Brain pericyte (primary cell): ENCODE data around the gene TEX35.
"Not testable (repeated sequence)": the region's sequence is repeated elsewhere in the genome, so short reads cannot be mapped to it uniquely, and the experiment has no call there.

Experiments
- DNase-seq: peaks from one replicate; pipeline ENCODE4 v3.0.0-alpha.2; 2012; ENCODE audit warnings: low read depth, low spot score

The TEX35 gene

GRCh38 chr1:178541379-178541778 is 28.5 kb downstream of the TEX35 start:
- no peak for DNase-seq

GRCh38 chr1:178541829-178542553 is 29.1 kb downstream of the TEX35 start:
- DNase-seq, result no peak

- peak; percentile 56 for DNase-seq
These were observed 29.8 kb downstream of the TEX35 start for GRCh38 chr1:178542554-178543289.

- DNase-seq, result no peak
These were observed 30.3 kb downstream of the TEX35 start for GRCh38 chr1:178543290-178543607.

GRCh38 chr1:178544531-178544930 is 31.6 kb downstream of the TEX35 start:
- no peak for DNase-seq

- DNase-seq, result no peak
These were observed 35.2 kb downstream of the TEX35 start for GRCh38 chr1:178548108-178548507.

GRCh38 chr1:178551307-178551706 is 38.4 kb downstream of the TEX35 start:
- DNase-seq, result no peak

- DNase-seq, result no peak
These were observed 39.0 kb downstream of the TEX35 start for GRCh38 chr1:178551940-178552339.

- DNase-seq, result no peak
These were observed 39.9 kb downstream of the TEX35 start for GRCh38 chr1:178552856-178553255.

GRCh38 chr1:178554351-178554750 is 41.4 kb downstream of the TEX35 start:
- not testable (repeated sequence) for DNase-seq

- DNase-seq, result not testable (repeated sequence)
These were observed 42.7 kb downstream of the TEX35 start for GRCh38 chr1:178555613-178556012.

- DNase-seq, result not testable (repeated sequence)
These were observed 45.9 kb downstream of the TEX35 start for GRCh38 chr1:178558816-178559215.

- DNase-seq, result no peak
These were observed 48.0 kb downstream of the TEX35 start for GRCh38 chr1:178560871-178561376.

GRCh38 chr1:178563099-178563820 is 50.4 kb downstream of the TEX35 start:
- DNase-seq, result no peak

GRCh38 chr1:178564086-178564782 is 51.3 kb downstream of the TEX35 start:
- no peak for DNase-seq

- no peak for DNase-seq
These were observed 51.9 kb downstream of the TEX35 start for GRCh38 chr1:178564783-178565180.

GRCh38 chr1:178565586-178565985 is 52.7 kb downstream of the TEX35 start:
- DNase-seq, result no peak

- DNase-seq, result no peak
These were observed 53.3 kb downstream of the TEX35 start for GRCh38 chr1:178566187-178566586.

- no peak for DNase-seq
These were observed 58.9 kb downstream of the TEX35 start for GRCh38 chr1:178571807-178572206.
